Body of pancreas (tissue), 4 donors: ENCODE measurements around the gene ESAM. TPM values are rescaled to one million over a fixed set of nuclear protein-coding genes. Genes with fewer than 3 reads are reported as not detected.

Experiments
- ATAC-seq: fragments of 150-250 bp; one replicate; pipeline ENCODE4 v1.9.1; 2016
- DNase-seq, 4 donors: peaks; one replicate each; pipeline ENCODE4 v3.0.0-alpha.2; 2019
- H3K27ac ChIP-seq, 4 donors: fragments of 200-600 bp; sonication (generic); 1 replicate in 3 of 4; 2 replicates in 1 of 4; pipeline versions ENCODE4 v1.5.1 to v1.6.1; 2016 to 2019; ENCODE audit warnings: mild to moderate bottlenecking in 1 of 4, mixed read lengths in 1 of 4, moderate library complexity in 1 of 4
- H3K27me3 ChIP-seq, 2 donors: fragments of 200-600 bp; sonication (generic); one replicate each; pipeline ENCODE4 v1.6.0; 2016; ENCODE audit warnings: mild to moderate bottlenecking in 1 of 2
- H3K36me3 ChIP-seq, 2 donors: fragments of 200-600 bp; sonication (generic); replicated peaks in 1 of 2; 2 replicates each; pipeline ENCODE4 v1.5.1; 2016; ENCODE audit warnings: low read depth in 2 of 2; ENCODE audit not compliant: insufficient read depth in 1 of 2
- H3K4me1 ChIP-seq: fragments of 200-600 bp; sonication (generic); one replicate; pipeline ENCODE4 v1.6.0; 2016
- H3K4me3 ChIP-seq, 2 donors: fragments of 200-600 bp; sonication (generic); 1 replicate in 1 of 2; 2 replicates in 1 of 2; pipeline ENCODE4 v1.5.1; 2016 to 2019
- H3K9me3 ChIP-seq, 3 donors: fragments of 200-600 bp; sonication (generic); 1 replicate in 2 of 3; 2 replicates in 1 of 3; pipeline ENCODE4 v1.5.1; 2016
- CTCF ChIP-seq, 7 experiments: fragments of 450-650 bp in 4 of 7; fragments of 200-600 bp in 3 of 7; sonication (generic) in 3 of 7; IDR thresholded peaks; one replicate each; pipeline ENCODE4 v1.5.1; 2016 to 2019; ENCODE audit warnings: antibody characterized with exemption in 7 of 7
- POLR2A ChIP-seq, 3 donors: fragments of 450-650 bp; IDR thresholded peaks; one replicate each; pipeline ENCODE4 v1.6.1; 2016; ENCODE audit warnings: antibody characterized with exemption in 3 of 3, mild to moderate bottlenecking in 2 of 3
- WGBS, 2 donors: methylation state at CpG; one replicate each; pipeline ENCODE4 v1.1.5; 2017; 5-methylcytosine and 5-hydroxymethylcytosine counted together
- intact Hi-C: fragments of 100-400 bp; cut with DNase I; formaldehyde crosslinking; loops from one replicate; pipeline ENCODE4 v1.15.1; 2023
- total RNA-seq, 2 donors: library from RNA; depleted of rRNA; stranded (reverse); fragments of >200 nt; gene quantifications; one replicate each; pipeline ENCODE4 v1.1.0, GENCODE V29; 2016

The ESAM gene
- total RNA-seq, 2 donors from 2014 or later: 11.7 to 20.8 TPM

GRCh38 chr11:124760806-124761205 lies 1.3 kb downstream of the ESAM start:
- no peak for TF ChIP-seq CTCF (IDR thresholded peaks at IDR 0.05)
- no peak for TF ChIP-seq POLR2A (IDR thresholded peaks at IDR 0.05)
- H3K27ac ChIP-seq: peak overlapping the region in 2 of 4 donors; percentile 18 to 81
- peaks cover 61% of the 10 kb centered on the region for H3K4me1 ChIP-seq
- intact Hi-C loops: loop anchor here (10.0 kb wide), 1 partner anchor 96 kb away; no protein-coding TSS in a partner anchor
- ATAC-seq (no peak), DNase-seq (no peak)
- no peaks in the 10 kb centered on the region for H3K9me3 ChIP-seq
- H3K27me3 ChIP-seq: peaks cover 0 to 23% of the 10 kb centered on the region in 2 donors
- H3K4me3 ChIP-seq: no peak overlapping the region
- no peaks in the 10 kb centered on the region for H3K36me3 ChIP-seq
- 57 to 70% methylated on average over 3 of the region's 3 CpGs for WGBS, 2 donors

- Histone ChIP-seq H3K27ac (peak overlapping the region in 1 of 4 donors; percentile 81), H3K9me3 (no peaks in the 10 kb centered on the region), H3K27me3 (peaks cover 0 to 23% of the 10 kb centered on the region in 2 donors), H3K36me3 (no peaks in the 10 kb centered on the region), H3K4me3 (no peak overlapping the region), H3K4me1 (peaks cover 60% of the 10 kb centered on the region)
- no peak for DNase-seq
- no peak for ATAC-seq
- TF ChIP-seq CTCF (IDR thresholded peaks at IDR 0.05) (no peak), POLR2A (IDR thresholded peaks at IDR 0.05) (no peak)
- intact Hi-C loops: loop anchor here (10.0 kb wide), 1 partner anchor 95 kb away; no protein-coding TSS in a partner anchor
- 26 to 31% methylated on average over 11 to 25 of the region's 25 CpGs for WGBS, 2 donors
Observed at GRCh38 chr11:124760205-124760652, 1.9 kb downstream of the ESAM start.

- peak; percentile 3 for ATAC-seq
- Histone ChIP-seq H3K27ac (peak overlapping the region in 3 of 4 donors; percentile 5 to 81 (median 62)), H3K9me3 (no peaks in the 10 kb centered on the region), H3K36me3 (no peaks in the 10 kb centered on the region), H3K4me1 (peaks cover 53% of the 10 kb centered on the region), H3K27me3 (peaks cover 0 to 23% of the 10 kb centered on the region in 2 donors), H3K4me3 (no peak overlapping the region)
- intact Hi-C loops: loop anchor here (10.0 kb wide), 1 partner anchor 95 kb away; no protein-coding TSS in a partner anchor
- no peak for TF ChIP-seq CTCF (IDR thresholded peaks at IDR 0.05)
- TF ChIP-seq POLR2A (IDR thresholded peaks at IDR 0.05): peak in 1 of 3 donors; percentile 17
- DNase-seq: peak in 1 of 4 donors; percentile 18
- 26 to 42% methylated on average over 16 to 52 of the region's 52 CpGs for WGBS, 2 donors
Observed at GRCh38 chr11:124759266-124760204, 2.6 kb downstream of the ESAM start.

- H3K9me3 ChIP-seq: no peaks in the 10 kb centered on the region
- H3K27ac ChIP-seq: peak overlapping the region in 3 of 4 donors; percentile 5 to 62 (median 52)
- H3K36me3 ChIP-seq: no peaks in the 10 kb centered on the region
- H3K4me1 ChIP-seq: peaks cover 43% of the 10 kb centered on the region
- ATAC-seq (peak; percentile 70), DNase-seq (peak; percentile 78 to 83 (median 78))
- H3K27me3 ChIP-seq: peaks cover 0 to 23% of the 10 kb centered on the region in 2 donors
- peak; percentile 53 to 79 (median 65) for TF ChIP-seq CTCF (IDR thresholded peaks at IDR 0.05)
- TF ChIP-seq POLR2A (IDR thresholded peaks at IDR 0.05): no peak
- WGBS, 2 donors: 2 to 6% methylated on average over 41 to 53 of the region's 53 CpGs
- H3K4me3 ChIP-seq: no peak overlapping the region
- intact Hi-C loops: no loop called here
Observed at GRCh38 chr11:124758355-124759265, 3.5 kb downstream of the ESAM start.
